Measurements from ENCODE around the gene PACS1.
"Not testable (repeated sequence)": the region's sequence is repeated elsewhere in the genome, so short reads cannot be mapped to it uniquely, and the experiment has no call there.

PACS1 gene

GRCh38 chr11:66239511-66239910 lies 169.4 kb downstream of the PACS1 start:
- intact Hi-C loops (cut with DNase I), result no loop called here
- no peak for DNase-seq

DNA sequence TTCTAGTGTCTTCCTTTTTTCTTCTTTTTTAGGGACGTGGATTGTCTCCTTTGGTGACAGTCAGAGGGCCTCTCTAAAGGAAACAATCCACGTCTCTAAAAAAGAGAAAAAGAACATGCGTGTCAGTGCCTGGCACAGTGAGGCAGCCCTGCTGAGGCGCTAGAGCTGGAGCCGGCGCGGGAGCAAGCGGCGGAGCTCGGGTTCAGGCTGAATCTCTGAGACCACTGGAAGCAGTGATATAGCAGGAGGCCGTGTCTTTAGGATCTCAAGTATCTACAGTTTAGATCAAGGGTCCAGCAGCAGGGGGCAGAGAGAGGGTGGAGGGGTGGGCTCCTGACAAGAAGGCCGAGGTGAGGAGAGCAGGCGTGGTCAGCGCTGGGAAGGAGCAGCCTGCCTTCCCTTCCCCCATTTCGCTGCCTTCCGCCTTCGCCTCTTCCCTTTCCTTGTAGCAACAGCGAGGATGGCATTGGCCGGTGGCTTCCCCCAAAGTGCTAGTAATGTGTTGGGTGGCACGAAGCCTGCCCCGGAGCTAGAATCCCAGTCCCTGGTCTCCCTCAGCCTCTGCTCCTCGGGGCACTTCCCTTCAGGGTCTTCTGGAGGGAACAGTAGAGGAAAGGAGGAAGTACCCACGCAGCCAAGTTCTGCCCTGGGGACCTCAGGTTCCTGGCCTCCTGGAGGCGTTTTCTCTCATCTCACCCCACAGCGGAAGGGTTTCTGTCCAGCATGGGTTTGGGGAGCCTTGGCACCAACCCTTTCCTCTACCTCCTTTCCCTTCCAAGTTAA lies 170.1 kb downstream of the PACS1 start:
- no peak for DNase-seq
- intact Hi-C loops (cut with DNase I), result no loop called here

- intact Hi-C loops (cut with DNase I), result no loop called here
- no peak for DNase-seq
Observed at GRCh38 chr11:66240781-66241136, 170.7 kb downstream of the PACS1 start.

DNA sequence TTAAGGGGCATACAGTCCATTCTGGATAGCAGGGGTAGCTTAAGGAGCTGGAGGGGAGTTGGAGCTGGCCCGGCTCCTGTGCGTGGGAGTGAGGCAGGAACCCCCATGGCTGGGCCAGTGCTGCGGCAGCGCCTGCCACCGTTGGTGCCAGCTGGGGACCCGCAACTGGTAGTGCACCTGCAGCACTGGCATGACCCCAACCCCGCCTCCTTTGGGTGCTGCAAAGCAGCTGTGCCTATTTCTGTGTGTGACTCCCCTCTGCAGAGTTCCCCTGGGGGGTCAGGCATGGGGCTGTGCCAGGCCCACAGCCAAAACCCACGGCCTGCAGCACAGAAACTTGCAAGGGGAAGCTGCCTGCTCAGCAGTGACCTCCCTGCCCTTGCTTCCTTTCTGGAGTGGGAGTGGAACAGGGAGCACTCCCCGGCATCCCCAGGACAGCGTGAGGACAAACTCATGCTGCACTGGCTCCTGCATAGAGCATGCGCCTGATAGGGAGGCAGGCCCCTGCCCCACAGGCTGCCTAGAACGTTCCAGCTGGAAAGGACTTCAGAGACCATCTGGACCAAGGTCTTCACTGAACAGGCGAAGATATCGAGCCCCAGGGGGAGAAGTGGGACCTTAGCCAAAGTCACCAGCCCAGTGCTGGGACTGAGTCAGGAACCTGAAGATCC lies 172.2 kb downstream of the PACS1 start:
- DNase-seq, result no peak

GRCh38 chr11:66243782-66244535 lies 173.9 kb downstream of the PACS1 start:
- no peak for DNase-seq
- intact Hi-C loops (cut with DNase I), result no loop called here

More for the DNA sequence above, 172.2 kb downstream of the PACS1 start:
- intact Hi-C loops (cut with DNase I), result no loop called here

- DNase-seq, result no peak
- intact Hi-C loops (cut with DNase I), result no loop called here
Observed at GRCh38 chr11:66247295-66247694, 177.2 kb downstream of the PACS1 start.

GRCh38 chr11:66247801-66248200 lies 177.7 kb downstream of the PACS1 start:
- intact Hi-C loops (cut with DNase I), result no loop called here
- no peak for DNase-seq

DNA sequence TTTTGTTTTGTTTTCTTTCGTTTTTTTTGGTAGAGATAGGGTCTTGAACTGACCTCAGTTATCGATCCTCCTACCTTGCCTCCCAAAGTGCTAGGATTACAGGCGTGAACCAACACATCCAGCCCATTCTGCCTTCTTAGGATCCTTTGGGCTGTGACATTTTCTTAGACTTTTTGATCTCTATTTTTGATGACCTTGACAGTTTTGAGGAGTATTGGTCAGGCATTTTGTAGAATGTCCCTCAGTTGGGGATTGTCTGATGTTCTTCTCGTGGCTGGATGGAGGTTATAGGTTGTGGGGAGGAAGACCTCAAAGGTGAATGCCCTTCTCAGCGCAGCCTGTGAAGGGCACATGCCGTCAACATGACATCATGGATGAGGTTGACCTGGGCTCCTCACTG lies 178.8 kb downstream of the PACS1 start:
- no peak for DNase-seq
- intact Hi-C loops (cut with DNase I), result no loop called here

- peak in 1 of 10 donors; percentile 32 for DNase-seq
- intact Hi-C loops (cut with DNase I), result no loop called here
Observed at GRCh38 chr11:66251809-66252208, 181.7 kb downstream of the PACS1 start.

DNA sequence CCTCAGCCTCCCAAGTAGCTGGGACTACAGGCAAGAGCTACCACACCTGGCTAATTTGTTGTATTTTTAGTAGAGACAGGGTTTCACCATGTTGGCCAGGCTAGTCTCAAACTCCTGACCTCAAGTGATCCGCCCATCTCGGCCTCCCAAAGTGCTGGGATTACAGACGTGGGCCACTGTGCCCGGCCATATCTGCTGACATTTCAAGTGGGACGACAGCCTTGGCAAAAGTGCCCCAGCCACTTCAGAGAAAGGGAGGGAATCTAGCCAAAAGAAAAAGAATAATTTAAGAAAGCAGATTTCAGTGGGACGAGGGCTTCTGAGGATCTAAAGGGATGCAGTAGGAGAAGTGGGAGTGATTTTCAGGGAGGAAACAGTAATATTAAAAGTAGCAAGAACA lies 183.0 kb downstream of the PACS1 start:
- intact Hi-C loops (cut with DNase I), result not testable (repeated sequence)

GRCh38 chr11:66258473-66258893 lies 188.4 kb downstream of the PACS1 start:
- intact Hi-C loops (cut with DNase I), result loop anchor here (1.0 kb wide), 1 partner anchor 36 kb away; no protein-coding TSS in a partner anchor
- no peak for DNase-seq

More for the DNA sequence above, 183.0 kb downstream of the PACS1 start:
- not testable (repeated sequence) for DNase-seq

GRCh38 chr11:66259225-66259624 lies 189.2 kb downstream of the PACS1 start:
- DNase-seq, result no peak
- intact Hi-C loops (cut with DNase I), result no loop called here

DNA sequence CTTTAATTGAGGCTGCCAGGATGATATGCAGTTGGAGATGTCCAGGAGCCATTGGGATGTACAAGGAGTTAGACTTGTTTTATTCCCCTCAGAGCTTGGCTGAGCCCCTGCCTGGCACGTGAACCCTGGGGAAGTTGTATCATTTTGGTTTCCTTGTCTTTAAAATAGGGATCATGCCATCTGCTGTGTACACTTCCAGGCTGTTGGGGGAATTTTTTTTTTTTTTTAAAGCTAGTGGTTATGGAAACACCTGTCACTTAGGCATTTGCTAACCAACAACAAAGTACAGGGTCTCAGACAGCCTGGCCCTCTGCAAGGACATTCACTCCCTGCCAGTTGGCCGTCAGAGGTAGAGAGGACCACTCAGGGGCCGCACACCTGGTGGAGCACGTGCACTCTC lies 189.9 kb downstream of the PACS1 start:
- intact Hi-C loops (cut with DNase I), result no loop called here
- DNase-seq, result no peak

DNA sequence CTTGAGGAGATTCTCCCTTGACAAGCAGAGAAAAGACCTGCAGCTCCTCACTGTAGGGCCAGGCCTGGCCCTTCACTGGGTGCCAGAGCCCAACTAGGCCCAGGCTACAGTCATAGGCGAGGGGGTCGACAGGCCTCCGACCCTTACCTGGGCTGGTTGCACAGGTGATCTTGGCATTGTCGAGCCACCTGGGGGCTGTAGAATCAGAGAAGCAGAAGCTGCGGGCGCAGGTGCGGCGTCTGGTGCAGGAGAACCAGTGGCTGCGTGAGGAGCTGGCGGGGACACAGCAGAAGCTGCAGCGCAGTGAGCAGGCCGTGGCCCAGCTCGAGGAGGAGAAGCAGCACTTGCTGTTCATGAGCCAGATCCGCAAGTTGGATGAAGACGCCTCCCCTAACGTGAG lies 191.5 kb downstream of the PACS1 start:
- DNase-seq, result no peak
- intact Hi-C loops (cut with DNase I), result no loop called here

- intact Hi-C loops (cut with DNase I), result no loop called here
- DNase-seq, result no peak
Observed at GRCh38 chr11:66262191-66262590, 192.1 kb downstream of the PACS1 start.

GRCh38 chr11:66262696-66263095 lies 192.6 kb downstream of the PACS1 start:
- DNase-seq, result no peak
- intact Hi-C loops (cut with DNase I), result no loop called here

DNA sequence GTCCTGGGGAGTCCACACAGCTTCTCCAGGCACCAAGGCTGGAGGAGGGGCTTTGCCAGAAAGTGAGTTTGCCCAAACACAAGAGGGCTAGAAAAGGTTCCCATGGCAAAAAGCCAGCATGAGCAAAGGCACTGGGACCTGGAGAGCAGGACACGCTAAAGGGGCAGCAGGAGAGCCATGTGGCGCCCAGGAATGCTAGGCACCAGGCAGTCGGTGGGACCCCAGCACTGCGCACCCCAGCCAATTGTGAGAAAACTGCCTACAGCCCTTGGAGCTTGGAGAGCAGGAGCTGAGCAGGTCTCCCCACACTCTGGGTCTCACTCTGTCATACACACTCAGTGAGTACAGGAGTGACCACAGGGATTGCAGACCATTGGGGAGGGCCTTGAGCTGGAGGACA lies 193.2 kb downstream of the PACS1 start:
- intact Hi-C loops (cut with DNase I), result no loop called here
- DNase-seq, result no peak

GRCh38 chr11:66263785-66264184 lies 193.7 kb downstream of the PACS1 start:
- intact Hi-C loops (cut with DNase I), result no loop called here
- no peak for DNase-seq

- DNase-seq, result peak in 1 of 10 donors; percentile 66
- intact Hi-C loops (cut with DNase I), result no loop called here
Observed at GRCh38 chr11:66264383-66264782, 194.3 kb downstream of the PACS1 start.

DNA sequence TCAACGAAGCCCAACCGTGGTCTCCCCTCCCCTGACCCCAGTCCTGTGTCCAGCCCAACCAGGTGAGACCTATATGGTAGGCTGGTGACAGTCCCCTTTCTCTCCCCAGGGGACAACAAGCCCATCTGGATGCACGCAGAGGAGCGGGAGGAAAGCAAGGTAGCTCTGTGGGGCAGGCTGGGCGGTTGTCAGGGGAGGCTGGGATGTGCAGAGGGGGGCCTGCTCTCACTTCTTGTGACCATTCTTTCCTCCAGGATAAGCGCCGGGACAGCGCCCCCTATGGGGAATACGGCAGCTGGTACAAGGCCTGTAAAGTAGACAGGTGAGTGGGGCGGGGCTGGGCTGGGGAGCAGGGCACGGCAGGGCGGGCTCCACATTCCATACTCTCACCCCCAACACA lies 194.8 kb downstream of the PACS1 start:
- peak in 1 of 10 donors; percentile 59 for DNase-seq
- intact Hi-C loops (cut with DNase I), result no loop called here
